Measurements from ENCODE around the gene OR10H1. TPM values are rescaled to one million over a fixed set of nuclear protein-coding genes. Genes with fewer than 3 reads are reported as not detected.

Gene OR10H1
- total RNA-seq, 1 donor from 2014 or later, result not detected

Other genes starting within 250 kb of the OR10H1 start
- gene CYP4F8, start 200.4 kb downstream of the OR10H1 start, total RNA-seq, result not detected in 2 replicates
- not detected in 2 replicates for gene CYP4F3, start 174.8 kb downstream of the OR10H1 start, total RNA-seq
- not detected in 2 replicates for gene CYP4F12, start 142.6 kb downstream of the OR10H1 start, total RNA-seq
- gene OR10H2, start 87.6 kb downstream of the OR10H1 start, total RNA-seq, result not detected in 2 replicates
- not detected in 2 replicates for gene OR10H3, start 77.7 kb downstream of the OR10H1 start, total RNA-seq
- not detected in 2 replicates for gene OR10H5, start 28.0 kb downstream of the OR10H1 start, total RNA-seq
- not detected in 2 replicates for gene CYP4F2, start 82.4 kb upstream of the OR10H1 start, total RNA-seq
- not detected in 2 replicates for gene CYP4F11, start 118.9 kb upstream of the OR10H1 start, total RNA-seq
- gene OR10H4, start 133.3 kb upstream of the OR10H1 start, total RNA-seq, result not detected in 2 replicates

Measured in astrocyte (in vitro differentiated cells and primary cell).